Measurements from ENCODE around the gene CIB4.

GRCh38 chr2:26552641-26553374 lies 88.4 kb downstream of the CIB4 start:
- TF ChIP-seq EP300 (IDR thresholded peaks at IDR 0.05; ENCODE audit: borderline replicate concordance) (no peak), CEBPB (IDR thresholded peaks at IDR 0.05) (no peak), TAF1 (IDR thresholded peaks at IDR 0.05; ENCODE audit: low read depth) (no peak), USF1 (IDR thresholded peaks at IDR 0.05) (no peak), NFIC (IDR thresholded peaks at IDR 0.05) (no peak), TEAD4 (IDR thresholded peaks at IDR 0.05) (no peak), EGR1 (IDR thresholded peaks at IDR 0.05) (no peak), RAD21 (IDR thresholded peaks at IDR 0.05; ENCODE audit: low read depth) (no peak), CREB1 (IDR thresholded peaks at IDR 0.05; ENCODE audit: low read depth) (no peak), TCF12 (IDR thresholded peaks at IDR 0.05; ENCODE audit: low read depth) (no peak)
- TF ChIP-seq, protein P1, sequence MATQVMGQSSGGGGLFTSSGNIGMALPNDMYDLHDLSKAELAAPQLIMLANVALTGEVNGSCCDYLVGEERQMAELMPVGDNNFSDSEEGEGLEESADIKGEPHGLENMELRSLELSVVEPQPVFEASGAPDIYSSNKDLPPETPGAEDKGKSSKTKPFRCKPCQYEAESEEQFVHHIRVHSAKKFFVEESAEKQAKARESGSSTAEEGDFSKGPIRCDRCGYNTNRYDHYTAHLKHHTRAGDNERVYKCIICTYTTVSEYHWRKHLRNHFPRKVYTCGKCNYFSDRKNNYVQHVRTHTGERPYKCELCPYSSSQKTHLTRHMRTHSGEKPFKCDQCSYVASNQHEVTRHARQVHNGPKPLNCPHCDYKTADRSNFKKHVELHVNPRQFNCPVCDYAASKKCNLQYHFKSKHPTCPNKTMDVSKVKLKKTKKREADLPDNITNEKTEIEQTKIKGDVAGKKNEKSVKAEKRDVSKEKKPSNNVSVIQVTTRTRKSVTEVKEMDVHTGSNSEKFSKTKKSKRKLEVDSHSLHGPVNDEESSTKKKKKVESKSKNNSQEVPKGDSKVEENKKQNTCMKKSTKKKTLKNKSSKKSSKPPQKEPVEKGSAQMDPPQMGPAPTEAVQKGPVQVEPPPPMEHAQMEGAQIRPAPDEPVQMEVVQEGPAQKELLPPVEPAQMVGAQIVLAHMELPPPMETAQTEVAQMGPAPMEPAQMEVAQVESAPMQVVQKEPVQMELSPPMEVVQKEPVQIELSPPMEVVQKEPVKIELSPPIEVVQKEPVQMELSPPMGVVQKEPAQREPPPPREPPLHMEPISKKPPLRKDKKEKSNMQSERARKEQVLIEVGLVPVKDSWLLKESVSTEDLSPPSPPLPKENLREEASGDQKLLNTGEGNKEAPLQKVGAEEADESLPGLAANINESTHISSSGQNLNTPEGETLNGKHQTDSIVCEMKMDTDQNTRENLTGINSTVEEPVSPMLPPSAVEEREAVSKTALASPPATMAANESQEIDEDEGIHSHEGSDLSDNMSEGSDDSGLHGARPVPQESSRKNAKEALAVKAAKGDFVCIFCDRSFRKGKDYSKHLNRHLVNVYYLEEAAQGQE (IDR thresholded peaks at IDR 0.05; ENCODE audit: low read depth) = no peak
